Esophagus squamous epithelium (tissue), 5 donors: ENCODE data around the gene ARAP1. TPM values are rescaled to one million over a fixed set of nuclear protein-coding genes. Genes with fewer than 3 reads are reported as not detected.

ENCODE experiments used
- DNase-seq: peaks from one replicate; lab custom pipeline; 2025; lab: John Stamatoyannopoulos, UW
- H3K27ac ChIP-seq, 4 donors: fragments of 200-600 bp; sonication (generic); one replicate each; pipeline ENCODE4 v1.5.1; 2016 to 2019; ENCODE audit warnings: mild to moderate bottlenecking in 1 of 4
- H3K27me3 ChIP-seq, 4 donors: fragments of 200-600 bp; sonication (generic); 1 replicate in 3 of 4; 2 replicates in 1 of 4; pipeline versions ENCODE4 v1.5.1 to v1.6.0; 2017 to 2021; ENCODE audit warnings: antibody characterized with exemption in 1 of 4
- H3K36me3 ChIP-seq, 3 donors: fragments of 200-600 bp; sonication (generic); one replicate each; pipeline ENCODE4 v1.5.1; 2016 to 2019
- H3K4me1 ChIP-seq, 3 donors: fragments of 200-600 bp; sonication (generic); one replicate each; pipeline ENCODE4 v1.5.1; 2017 to 2019
- H3K4me3 ChIP-seq, 4 donors: fragments of 200-600 bp; sonication (generic); 1 replicate in 3 of 4; 2 replicates in 1 of 4; pipeline ENCODE4 v1.5.1; 2016 to 2019; ENCODE audit warnings: mild to moderate bottlenecking in 2 of 4, moderate library complexity in 1 of 4
- H3K9me3 ChIP-seq, 3 donors: fragments of 200-600 bp; sonication (generic); one replicate each; pipeline ENCODE4 v1.5.1; 2016 to 2019
- POLR2A ChIP-seq, 4 donors: fragments of 450-650 bp; IDR thresholded peaks; one replicate each; pipeline ENCODE4 v1.6.1; 2017; ENCODE audit warnings: antibody characterized with exemption in 4 of 4, mild to moderate bottlenecking in 4 of 4, moderate library complexity in 3 of 4
- WGBS, 2 donors: methylation state at CpG; one replicate each; pipeline ENCODE4 v1.1.5; 2018; 5-methylcytosine and 5-hydroxymethylcytosine counted together
- intact Hi-C: fragments of 100-400 bp; cut with DNase I; formaldehyde crosslinking; loops from one replicate; pipeline ENCODE4 v1.15.0; 2022
- total RNA-seq, 4 donors: library from RNA; depleted of rRNA; stranded (reverse); fragments of >200 nt; gene quantifications; one replicate each; pipeline ENCODE4 v1.1.0, GENCODE V29; 2016
- TF ChIP-seq, protein P1 (sequence below), 6 experiments: fragments of 450-650 bp in 4 of 6; fragments of 200-600 bp in 2 of 6; sonication (generic) in 2 of 6; IDR thresholded peaks; one replicate each; pipeline ENCODE4 v1.5.1; 2016 to 2019; ENCODE audit warnings: antibody characterized with exemption in 6 of 6, mild to moderate bottlenecking in 4 of 6, moderate library complexity in 4 of 6
- donor health status: DM: yes; HTN: yes; CAD: no.

Gene ARAP1
- total RNA-seq, 4 donors from 2014 or later: 37.8 to 114 (median 70.6) TPM

DNA sequence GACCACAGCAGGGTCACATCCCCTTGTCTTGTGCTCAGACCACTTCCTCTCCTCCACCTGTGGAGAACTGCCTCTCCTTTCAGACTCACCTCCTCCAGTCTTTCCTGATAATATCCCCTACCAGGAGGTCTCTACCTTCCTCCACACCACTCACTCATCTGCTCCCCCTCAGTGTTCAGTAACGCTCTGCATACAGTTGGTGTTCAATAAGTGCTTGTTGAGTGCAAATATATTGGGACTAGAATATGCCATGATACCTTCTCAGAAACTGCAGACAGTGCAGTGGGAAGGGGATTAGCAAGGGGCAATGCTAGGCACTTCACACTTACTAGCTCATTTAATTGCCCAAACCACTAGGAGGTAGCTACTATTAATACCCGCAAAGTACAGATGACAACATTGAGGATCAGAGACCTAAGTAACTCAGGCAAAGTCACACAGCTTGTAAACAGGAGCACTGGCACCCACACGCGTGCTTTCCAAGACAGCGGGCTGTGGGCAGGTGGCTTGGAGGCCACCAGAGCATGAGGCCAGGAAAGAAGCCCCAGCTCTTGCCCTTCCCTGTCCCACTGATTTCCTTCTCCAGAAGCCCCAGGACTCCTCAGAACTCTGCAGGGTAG is 69.9 kb downstream of the ARAP1 start:
- H3K27me3 ChIP-seq: peaks cover 0 to 39% (median 3%) of the 10 kb centered on the region in 4 donors
- TF ChIP-seq, protein P1, sequence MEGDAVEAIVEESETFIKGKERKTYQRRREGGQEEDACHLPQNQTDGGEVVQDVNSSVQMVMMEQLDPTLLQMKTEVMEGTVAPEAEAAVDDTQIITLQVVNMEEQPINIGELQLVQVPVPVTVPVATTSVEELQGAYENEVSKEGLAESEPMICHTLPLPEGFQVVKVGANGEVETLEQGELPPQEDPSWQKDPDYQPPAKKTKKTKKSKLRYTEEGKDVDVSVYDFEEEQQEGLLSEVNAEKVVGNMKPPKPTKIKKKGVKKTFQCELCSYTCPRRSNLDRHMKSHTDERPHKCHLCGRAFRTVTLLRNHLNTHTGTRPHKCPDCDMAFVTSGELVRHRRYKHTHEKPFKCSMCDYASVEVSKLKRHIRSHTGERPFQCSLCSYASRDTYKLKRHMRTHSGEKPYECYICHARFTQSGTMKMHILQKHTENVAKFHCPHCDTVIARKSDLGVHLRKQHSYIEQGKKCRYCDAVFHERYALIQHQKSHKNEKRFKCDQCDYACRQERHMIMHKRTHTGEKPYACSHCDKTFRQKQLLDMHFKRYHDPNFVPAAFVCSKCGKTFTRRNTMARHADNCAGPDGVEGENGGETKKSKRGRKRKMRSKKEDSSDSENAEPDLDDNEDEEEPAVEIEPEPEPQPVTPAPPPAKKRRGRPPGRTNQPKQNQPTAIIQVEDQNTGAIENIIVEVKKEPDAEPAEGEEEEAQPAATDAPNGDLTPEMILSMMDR (IDR thresholded peaks at IDR 0.05): no peak
- TF ChIP-seq POLR2A (IDR thresholded peaks at IDR 0.05): no peak
- no peak for DNase-seq
- H3K36me3 ChIP-seq: peaks cover 4 to 35% (median 6%) of the 10 kb centered on the region in 3 donors
- H3K4me1 ChIP-seq: peaks cover 0 to 44% (median 14%) of the 10 kb centered on the region in 3 donors
- H3K9me3 ChIP-seq: no peaks in the 10 kb centered on the region
- WGBS, 2 donors: 70 to 85% methylated on average over 2 to 3 of the region's 5 CpGs
- intact Hi-C loops: no loop called here
- H3K27ac ChIP-seq: no peak overlapping the region
- H3K4me3 ChIP-seq: no peak overlapping the region

DNA sequence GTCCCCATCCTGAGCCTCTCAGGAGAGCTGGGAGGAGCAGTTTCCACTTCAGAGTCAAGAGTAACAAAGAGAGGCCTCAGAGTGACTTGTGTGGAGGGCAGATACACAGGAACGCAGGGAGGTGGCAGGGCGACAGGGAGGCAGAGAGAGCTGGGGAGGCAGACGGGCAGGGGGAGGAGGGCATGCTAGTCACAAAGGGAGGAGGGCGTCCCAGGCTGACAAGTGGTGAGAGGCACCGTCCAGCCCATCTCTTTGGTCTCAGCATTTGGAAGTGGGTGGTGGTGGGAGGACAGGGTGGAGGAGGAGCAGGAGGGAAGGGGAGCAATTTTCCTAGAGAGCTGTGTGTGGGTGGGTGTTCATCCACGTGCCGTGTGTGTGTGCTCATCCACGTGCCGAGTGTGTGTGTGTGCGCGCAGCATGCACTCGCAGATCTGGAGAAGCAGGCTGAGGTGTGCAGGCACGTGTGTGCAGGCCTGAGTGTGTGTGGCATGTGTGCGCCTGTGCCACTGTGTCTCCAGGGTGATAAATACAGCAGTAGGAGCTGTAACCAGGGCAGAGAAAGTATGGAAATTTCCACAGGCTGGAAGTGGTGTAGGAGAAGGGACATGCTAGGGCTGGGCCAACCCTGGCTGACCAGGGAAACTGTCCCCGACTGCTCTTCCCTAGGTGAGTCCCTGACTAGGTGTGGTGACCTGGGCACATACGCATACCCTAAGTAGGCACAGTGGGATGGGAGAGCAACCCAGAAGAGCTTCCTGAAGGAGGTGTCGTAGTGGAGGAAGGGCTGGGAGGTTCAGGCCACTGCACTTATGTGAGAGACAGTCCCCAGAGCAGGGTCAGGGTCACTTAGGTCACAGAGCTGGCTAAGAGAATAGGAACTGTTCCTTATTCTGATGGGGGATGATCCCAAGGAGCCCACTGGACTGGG is 70.7 kb downstream of the ARAP1 start:
- no peak overlapping the region for H3K4me3 ChIP-seq
- no peak overlapping the region for H3K27ac ChIP-seq
- H3K4me1 ChIP-seq: peaks cover 0 to 41% (median 14%) of the 10 kb centered on the region in 3 donors
- H3K36me3 ChIP-seq: peaks cover 4 to 27% (median 6%) of the 10 kb centered on the region in 3 donors
- intact Hi-C loops: no loop called here
- no peak for TF ChIP-seq POLR2A (IDR thresholded peaks at IDR 0.05)
- TF ChIP-seq, protein P1 (IDR thresholded peaks at IDR 0.05): no peak
- no peak for DNase-seq
- 34 to 38% methylated on average over 15 of the region's 17 CpGs for WGBS, 2 donors
- no peaks in the 10 kb centered on the region for H3K9me3 ChIP-seq
- H3K27me3 ChIP-seq: peaks cover 0 to 47% (median 6%) of the 10 kb centered on the region in 4 donors

DNA sequence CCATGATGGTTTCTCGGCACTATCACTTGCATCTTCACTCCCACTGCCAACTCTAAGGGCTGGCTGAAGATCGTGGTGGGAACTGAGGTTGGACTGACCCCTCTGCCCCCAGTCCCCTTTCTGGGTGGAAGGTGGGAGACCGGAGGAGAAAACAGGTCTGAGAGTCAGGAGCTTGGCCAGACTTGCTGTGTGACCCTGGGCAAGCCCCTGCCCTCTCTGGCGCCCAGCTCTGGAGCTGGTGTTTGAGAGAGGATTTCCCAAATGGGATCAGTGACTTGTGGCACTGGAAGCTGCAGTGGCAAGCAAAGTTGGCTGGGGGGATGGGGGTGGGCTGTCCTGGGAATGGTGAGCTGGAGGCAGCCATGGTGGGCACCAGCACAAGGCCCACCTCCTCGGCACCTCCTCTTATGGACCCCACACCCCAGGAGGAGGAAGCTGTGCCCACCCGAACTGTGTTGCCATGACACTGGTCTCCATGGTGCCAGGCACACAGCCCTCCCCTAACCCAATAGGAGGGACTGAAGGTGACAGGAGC is 71.5 kb downstream of the ARAP1 start:
- TF ChIP-seq, protein P1 (IDR thresholded peaks at IDR 0.05): no peak
- TF ChIP-seq POLR2A (IDR thresholded peaks at IDR 0.05): no peak
- no peak for DNase-seq
- intact Hi-C loops: no loop called here
- H3K4me1 ChIP-seq: peaks cover 0 to 39% (median 14%) of the 10 kb centered on the region in 3 donors
- no peak overlapping the region for H3K27ac ChIP-seq
- 43 to 100% methylated on average over 1 of the region's 6 CpGs for WGBS, 2 donors
- H3K4me3 ChIP-seq: no peak overlapping the region
- H3K9me3 ChIP-seq: no peaks in the 10 kb centered on the region
- peaks cover 0 to 55% (median 6%) of the 10 kb centered on the region in 4 donors for H3K27me3 ChIP-seq
- peaks cover 4 to 19% (median 6%) of the 10 kb centered on the region in 3 donors for H3K36me3 ChIP-seq

DNA sequence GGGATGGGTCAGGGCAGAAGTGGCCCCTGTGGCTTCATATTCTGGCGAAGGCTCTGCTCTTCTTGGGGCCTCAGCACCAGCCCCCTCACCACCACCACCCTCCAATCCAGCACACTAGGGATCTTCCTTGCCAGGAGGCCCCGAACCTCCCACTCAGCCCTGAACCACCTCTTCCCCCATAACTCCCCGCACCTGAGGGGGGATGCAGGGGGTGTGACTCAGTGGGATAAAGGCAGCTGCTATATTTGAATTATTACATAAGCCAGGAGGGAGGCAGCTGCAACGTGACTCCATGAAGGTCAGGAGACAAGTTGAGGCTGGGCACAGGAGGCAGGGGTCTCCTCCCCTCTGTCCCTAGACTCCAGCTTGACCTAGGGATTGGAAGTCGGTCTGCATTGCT is 72.3 kb downstream of the ARAP1 start:
- Histone ChIP-seq H3K4me3 (no peak overlapping the region), H3K27ac (no peak overlapping the region), H3K36me3 (peaks cover 0 to 10% (median 0%) of the 10 kb centered on the region in 3 donors), H3K27me3 (peaks cover 0 to 63% (median 8%) of the 10 kb centered on the region in 4 donors), H3K9me3 (no peaks in the 10 kb centered on the region), H3K4me1 (peaks cover 0 to 31% (median 6%) of the 10 kb centered on the region in 3 donors)
- TF ChIP-seq, protein P1 (IDR thresholded peaks at IDR 0.05): no peak
- TF ChIP-seq POLR2A (IDR thresholded peaks at IDR 0.05): no peak
- no peak for DNase-seq
- intact Hi-C loops: no loop called here
- WGBS, 2 donors: 61 to 63% methylated on average over 3 to 5 of the region's 5 CpGs
